Sigmoid colon (tissue), 4 donors: Measurements from ENCODE around the gene EZR.

Source experiments
- EP300 ChIP-seq, 4 donors: sonication (generic); formaldehyde crosslinking; IDR thresholded peaks; one replicate each; pipeline ENCODE4 v1.6.1; 2017; ENCODE audit warnings: antibody characterized with exemption in 4 of 4
- TF ChIP-seq, protein P1 (sequence below), 4 experiments: fragments of 450-650 bp in 3 of 4; fragments of 200-600 bp in 1 of 4; IDR thresholded peaks; one replicate each; pipeline ENCODE4 v1.5.1; 2016 to 2019; ENCODE audit warnings: antibody characterized with exemption in 4 of 4, mild to moderate bottlenecking in 3 of 4, moderate library complexity in 2 of 4

DNA sequence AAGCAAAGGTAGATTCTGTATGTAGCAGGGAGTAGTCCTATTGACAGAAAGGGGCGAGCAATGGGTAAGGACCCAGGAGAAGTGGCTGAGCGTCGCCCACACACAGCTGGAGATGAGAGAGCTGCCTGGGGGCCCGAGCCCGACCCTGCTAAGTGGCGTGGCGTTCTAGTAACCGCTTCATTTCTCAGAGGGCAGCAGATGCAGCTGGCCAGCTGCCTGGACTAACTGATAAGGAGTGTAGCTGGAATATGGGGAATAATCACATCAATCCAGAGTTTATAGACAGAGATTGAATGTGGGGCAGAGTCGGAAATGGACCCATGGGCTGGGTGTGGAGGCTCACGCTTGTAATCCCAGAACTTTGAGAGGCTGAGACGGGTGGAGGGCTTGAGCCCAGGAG is 64.4 kb downstream of the EZR start:
- TF ChIP-seq, protein P1, sequence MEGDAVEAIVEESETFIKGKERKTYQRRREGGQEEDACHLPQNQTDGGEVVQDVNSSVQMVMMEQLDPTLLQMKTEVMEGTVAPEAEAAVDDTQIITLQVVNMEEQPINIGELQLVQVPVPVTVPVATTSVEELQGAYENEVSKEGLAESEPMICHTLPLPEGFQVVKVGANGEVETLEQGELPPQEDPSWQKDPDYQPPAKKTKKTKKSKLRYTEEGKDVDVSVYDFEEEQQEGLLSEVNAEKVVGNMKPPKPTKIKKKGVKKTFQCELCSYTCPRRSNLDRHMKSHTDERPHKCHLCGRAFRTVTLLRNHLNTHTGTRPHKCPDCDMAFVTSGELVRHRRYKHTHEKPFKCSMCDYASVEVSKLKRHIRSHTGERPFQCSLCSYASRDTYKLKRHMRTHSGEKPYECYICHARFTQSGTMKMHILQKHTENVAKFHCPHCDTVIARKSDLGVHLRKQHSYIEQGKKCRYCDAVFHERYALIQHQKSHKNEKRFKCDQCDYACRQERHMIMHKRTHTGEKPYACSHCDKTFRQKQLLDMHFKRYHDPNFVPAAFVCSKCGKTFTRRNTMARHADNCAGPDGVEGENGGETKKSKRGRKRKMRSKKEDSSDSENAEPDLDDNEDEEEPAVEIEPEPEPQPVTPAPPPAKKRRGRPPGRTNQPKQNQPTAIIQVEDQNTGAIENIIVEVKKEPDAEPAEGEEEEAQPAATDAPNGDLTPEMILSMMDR (IDR thresholded peaks at IDR 0.05), result no peak
- no peak for TF ChIP-seq EP300 (IDR thresholded peaks at IDR 0.05)
